ENCODE data around the gene PLEKHA7.

GRCh38 chr11:16891964-16892363 lies 122.2 kb downstream of the PLEKHA7 start:
- TF ChIP-seq CTCF (IDR thresholded peaks at IDR 0.05) (no peak), POLR2AphosphoS5 (IDR thresholded peaks at IDR 0.05; ENCODE audit: insufficient read depth in 1 of 2, low read depth in 1 of 2) (no peak)

Data from vagina (tissue), 2 donors.